HT1080 (cell line): ENCODE results near the gene FOXL3. TPM values are rescaled to one million over a fixed set of nuclear protein-coding genes. Genes with fewer than 3 reads are reported as not detected.
"Not testable (repeated sequence)": the region's sequence is repeated elsewhere in the genome, so short reads cannot be mapped to it uniquely, and the experiment has no call there.

Experiments
- DNase-seq: peaks from one replicate; pipeline ENCODE4 v3.0.0-alpha.2; 2015; ENCODE audit warnings: low read depth
- total RNA-seq: library from RNA; depleted of rRNA; stranded (reverse); fragments of >200 nt; shearing (Covaris generic); gene quantifications from 2 replicates; pipeline ENCODE4 v1.2.3, GENCODE V29; 2014

Gene FOXL3
- total RNA-seq, 1 experiment from 2014 or later = not detected

GRCh38 chr7:286266-286665 lies 3.7 kb upstream of the FOXL3 start:
- DNase-seq = no peak

GRCh38 chr7:288671-289101 lies 1.3 kb upstream of the FOXL3 start:
- DNase-seq = no peak

- no peak for DNase-seq
Observed at GRCh38 chr7:289209-289755, 688 bp upstream of the FOXL3 start.

- no peak for DNase-seq
Observed at GRCh38 chr7:290554-291372, 793 bp downstream of the FOXL3 start.

- DNase-seq = no peak
Observed at GRCh38 chr7:291373-292092, 1.6 kb downstream of the FOXL3 start.

GRCh38 chr7:292226-292625 lies 2.3 kb downstream of the FOXL3 start:
- no peak for DNase-seq

GRCh38 chr7:292826-293225 lies 2.9 kb downstream of the FOXL3 start:
- DNase-seq = no peak

- DNase-seq = no peak
Observed at GRCh38 chr7:293681-294439, 3.9 kb downstream of the FOXL3 start.

- no peak for DNase-seq
Observed at GRCh38 chr7:294440-295154, 4.6 kb downstream of the FOXL3 start.

GRCh38 chr7:295155-296154 lies 5.5 kb downstream of the FOXL3 start:
- DNase-seq = no peak

- no peak for DNase-seq
Observed at GRCh38 chr7:296373-296945, 6.5 kb downstream of the FOXL3 start.

GRCh38 chr7:297141-297540 lies 7.2 kb downstream of the FOXL3 start:
- DNase-seq = not testable (repeated sequence)

- DNase-seq = no peak
Observed at GRCh38 chr7:297611-298374, 7.8 kb downstream of the FOXL3 start.

GRCh38 chr7:298375-298702 lies 8.4 kb downstream of the FOXL3 start:
- no peak for DNase-seq

GRCh38 chr7:298743-299142 lies 8.8 kb downstream of the FOXL3 start:
- DNase-seq = no peak

GRCh38 chr7:299169-299568 lies 9.2 kb downstream of the FOXL3 start:
- no peak for DNase-seq

- DNase-seq = no peak
Observed at GRCh38 chr7:299628-300027, 9.7 kb downstream of the FOXL3 start.

GRCh38 chr7:300048-300447 lies 10.1 kb downstream of the FOXL3 start:
- no peak for DNase-seq
